NCI-H1417 (cell line): ENCODE data around the gene SNX3.
A peak's percentile ranks its signal among the peaks of the same experiment; 100 is the strongest.

ENCODE experiments used
- DNase-seq, 3 experiments: peaks; one replicate each; lab custom pipeline; 2025; lab: John Stamatoyannopoulos, UW

The SNX3 gene

GRCh38 chr6:108203189-108204112 lies 57.4 kb downstream of the SNX3 start:
- no peak for DNase-seq

DNA sequence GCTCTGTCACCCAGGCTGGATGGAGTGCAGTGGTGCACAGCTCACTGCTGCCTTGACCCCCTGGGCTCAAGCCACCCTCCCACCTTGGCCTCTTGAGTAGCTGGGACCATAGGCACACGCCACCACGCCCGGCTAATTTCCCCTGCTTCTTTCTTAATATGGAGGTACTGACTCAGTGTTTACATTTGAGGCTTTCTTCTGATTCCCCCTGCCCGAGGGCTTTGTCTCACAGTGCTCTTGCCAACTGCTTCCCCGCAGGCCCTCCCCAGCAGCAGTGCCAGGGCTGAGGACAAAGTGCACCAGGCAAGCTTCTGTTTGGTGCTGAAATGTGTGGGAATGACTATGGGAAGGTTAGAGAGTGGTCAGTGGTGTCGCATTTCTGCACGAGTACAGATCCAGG lies 60.2 kb downstream of the SNX3 start:
- DNase-seq: peak in 2 of 3 experiments; percentile 4 to 27

GRCh38 chr6:108200186-108200585 lies 60.7 kb downstream of the SNX3 start:
- DNase-seq: no peak

GRCh38 chr6:108198761-108199498 lies 61.9 kb downstream of the SNX3 start:
- no peak for DNase-seq

DNA sequence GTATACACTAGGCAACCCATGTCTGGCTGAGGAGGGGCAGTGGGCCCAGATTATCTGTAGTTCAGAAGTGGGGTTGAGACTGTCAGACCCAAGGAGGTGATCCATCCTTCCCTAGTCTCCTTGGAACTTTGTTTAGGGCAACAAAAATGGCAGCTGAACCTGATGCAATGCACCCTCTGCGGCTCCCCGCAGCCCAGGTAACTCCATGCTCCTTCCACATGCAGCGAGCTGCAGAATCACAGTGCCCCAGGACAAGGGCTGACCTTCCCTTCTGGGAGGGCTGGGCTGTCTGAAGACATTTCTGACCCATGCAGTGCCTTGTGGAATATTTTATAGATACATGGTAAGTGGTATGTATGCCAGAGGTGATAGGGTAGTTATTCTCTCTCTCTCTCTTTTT lies 65.6 kb downstream of the SNX3 start:
- DNase-seq: no peak

GRCh38 chr6:108194503-108194902 lies 66.3 kb downstream of the SNX3 start:
- DNase-seq: peak in 1 of 3 experiments; percentile 14

DNA sequence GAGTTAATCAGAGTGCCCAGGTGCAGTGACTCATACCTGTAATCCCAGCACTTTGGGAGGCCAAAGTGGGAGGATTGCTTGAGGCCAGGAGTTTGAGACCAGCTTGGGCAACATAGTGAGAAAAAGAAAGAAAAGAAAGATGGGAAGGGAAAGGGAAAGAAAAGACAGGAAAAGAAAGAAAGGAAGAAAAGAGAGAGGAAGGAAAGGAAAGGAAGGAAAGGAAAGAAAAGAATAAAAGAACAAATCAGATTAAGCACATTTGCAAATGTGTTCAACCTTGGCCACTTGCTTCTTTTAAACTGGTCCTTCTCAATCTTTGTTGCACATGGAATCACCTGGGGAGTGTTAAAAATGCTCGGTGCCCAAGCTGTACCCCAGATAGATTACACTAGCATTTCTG lies 67.0 kb downstream of the SNX3 start:
- no peak for DNase-seq

DNA sequence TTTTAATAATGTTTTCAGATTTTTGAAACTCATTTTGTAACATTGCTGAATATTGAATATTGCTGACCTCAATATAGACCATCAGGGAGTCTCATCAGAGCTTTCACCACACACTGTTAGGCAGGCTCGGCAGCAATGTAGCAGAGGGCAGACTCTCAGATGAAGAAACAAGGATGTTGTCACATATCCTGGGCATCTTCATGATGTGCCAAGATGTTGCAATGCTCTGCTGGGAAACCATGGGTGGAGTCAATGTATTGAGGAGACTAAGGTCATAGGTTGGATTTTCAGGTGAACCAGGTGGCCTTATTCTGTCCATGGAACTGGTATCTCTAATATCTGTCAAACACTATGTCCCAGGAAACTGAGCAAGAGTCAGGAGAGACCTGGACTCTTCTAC lies 67.7 kb downstream of the SNX3 start:
- no peak for DNase-seq

DNA sequence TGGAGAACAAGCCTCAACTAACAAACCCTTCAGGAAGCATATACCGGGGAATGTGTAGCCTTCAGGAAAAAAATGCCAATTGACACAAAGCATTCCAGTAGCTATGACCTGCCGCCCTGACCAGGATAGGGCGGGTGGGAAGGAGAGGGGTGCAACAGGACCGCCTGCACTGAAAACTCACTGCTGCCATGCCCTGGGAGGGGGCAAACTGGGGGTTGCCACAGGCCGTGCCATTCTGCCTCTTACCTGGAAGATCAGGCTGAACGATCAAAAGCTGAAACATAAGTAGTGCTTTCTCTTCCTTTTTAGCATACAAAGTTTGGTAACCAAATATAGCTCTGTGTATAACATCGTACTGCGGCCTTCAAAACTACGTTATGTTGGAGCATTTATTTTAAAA lies 73.3 kb downstream of the SNX3 start:
- no peak for DNase-seq

DNA sequence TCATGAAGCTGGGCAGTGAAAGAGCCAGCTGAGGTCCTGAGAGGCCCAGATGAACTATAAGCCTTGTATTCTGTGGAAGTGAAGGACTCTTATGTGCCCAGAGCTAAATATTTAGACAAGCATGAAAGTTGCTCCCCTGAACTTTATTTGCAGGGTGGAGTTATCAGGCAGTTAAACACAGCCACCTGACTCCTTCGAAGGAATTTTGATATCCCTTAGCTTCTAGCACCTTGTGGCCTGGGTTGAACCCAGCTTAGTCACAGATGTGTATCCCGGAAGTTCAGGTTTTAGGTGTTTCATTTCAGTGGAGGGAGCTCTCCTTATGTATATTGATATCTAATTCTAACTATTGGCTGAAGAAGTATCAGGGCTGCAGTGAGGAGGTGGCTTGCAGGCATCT lies 74.6 kb downstream of the SNX3 start:
- no peak for DNase-seq

- DNase-seq: no peak
Measured at GRCh38 chr6:108180776-108181175, 80.1 kb downstream of the SNX3 start.

GRCh38 chr6:108180266-108180665 lies 80.6 kb downstream of the SNX3 start:
- no peak for DNase-seq

GRCh38 chr6:108179741-108180140 lies 81.1 kb downstream of the SNX3 start:
- peak in 1 of 3 experiments; percentile 44 for DNase-seq

DNA sequence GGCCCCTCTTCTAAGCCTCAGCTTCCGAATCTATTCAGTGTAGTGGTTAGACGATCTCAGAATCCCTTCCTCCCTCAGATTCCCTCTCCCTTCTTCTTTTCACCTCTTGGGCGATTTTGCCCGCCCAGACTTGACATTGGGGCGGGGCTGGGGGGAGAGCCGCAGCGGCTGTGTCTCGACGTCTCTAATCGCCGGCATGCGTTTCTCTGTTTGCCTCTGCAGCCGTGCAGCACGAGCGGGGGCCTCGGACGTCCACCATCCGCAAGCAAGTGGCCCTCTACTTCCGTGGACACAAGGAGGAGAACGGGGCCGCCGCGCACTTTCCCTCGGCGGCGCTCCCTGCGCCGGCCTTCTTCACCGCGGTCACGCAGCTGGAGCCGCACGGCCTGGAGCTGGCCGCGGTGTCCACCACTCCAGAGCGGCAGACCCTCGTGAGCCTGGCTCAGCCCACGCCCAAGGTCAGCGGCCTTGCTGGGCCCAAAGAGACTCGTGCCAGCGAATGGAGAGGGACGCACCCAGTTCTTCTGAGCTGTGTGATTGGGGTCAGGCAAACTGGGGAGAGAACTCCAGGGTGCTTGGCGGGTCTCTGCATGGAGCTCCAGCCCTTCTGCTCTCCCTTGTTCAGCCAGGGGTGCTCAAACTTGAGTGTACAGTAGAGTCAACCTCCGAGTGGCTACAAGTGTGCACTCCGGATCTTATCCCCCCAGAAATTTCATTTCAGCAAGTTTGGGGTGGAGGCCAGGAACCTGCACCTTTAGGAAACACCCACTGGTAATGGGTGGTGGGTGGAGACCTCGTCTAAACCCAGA lies 84.4 kb downstream of the SNX3 start:
- no peak for DNase-seq

- DNase-seq: peak in 2 of 3 experiments; percentile 24 to 69
Measured at GRCh38 chr6:108175592-108176279, 85.1 kb downstream of the SNX3 start.

- DNase-seq: no peak
Measured at GRCh38 chr6:108175176-108175591, 85.7 kb downstream of the SNX3 start.

GRCh38 chr6:108174371-108175175 lies 86.3 kb downstream of the SNX3 start:
- no peak for DNase-seq

DNA sequence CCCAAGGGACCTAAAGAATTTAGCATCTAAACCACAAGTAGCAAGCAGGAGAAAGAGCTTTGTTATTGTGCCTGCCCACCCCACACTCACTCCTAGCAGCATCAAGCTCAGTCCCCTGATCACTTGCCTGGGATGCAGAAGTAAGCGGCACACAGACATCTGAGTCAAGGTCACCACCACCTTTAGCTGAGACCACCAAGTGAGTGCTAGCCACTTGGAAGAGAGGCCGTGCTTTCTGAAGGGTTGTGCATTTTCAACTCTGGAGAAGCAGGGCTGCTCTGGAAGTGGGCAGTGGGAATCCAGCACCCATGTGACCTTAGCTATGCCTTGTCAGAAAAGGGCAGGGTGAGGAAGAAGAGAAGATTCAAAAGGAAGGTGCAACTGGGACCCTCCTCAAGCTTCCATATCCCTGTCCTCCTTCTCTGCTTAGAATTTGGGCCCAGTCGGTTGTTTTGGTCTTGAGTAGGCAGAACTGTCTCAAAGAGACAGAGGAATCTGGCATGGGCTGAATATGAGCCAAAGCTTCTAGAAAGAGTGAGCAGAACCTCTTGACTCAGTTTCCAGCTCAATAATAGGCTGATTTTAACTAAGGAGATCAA lies 88.8 kb downstream of the SNX3 start:
- DNase-seq: no peak

- DNase-seq: no peak
Measured at GRCh38 chr6:108171291-108171917, 89.4 kb downstream of the SNX3 start.
